ENCODE measurements around the gene SV2C.

Gene SV2C

GRCh38 chr5:76099286-76099702 is 16.1 kb downstream of the SV2C start:
- Histone ChIP-seq H3K79me2 (ENCODE audit: insufficient read depth, low read length) (no peaks in the 10 kb centered on the region), H3K27ac (ENCODE audit: low read length) (no peak overlapping the region), H3K4me2 (ENCODE audit: insufficient read depth, low read length) (no peak overlapping the region), H3K36me3 (ENCODE audit: insufficient read depth, low read length) (no peaks in the 10 kb centered on the region), H3K9me3 (ENCODE audit: insufficient read depth, low read length, severe bottlenecking) (no peaks in the 10 kb centered on the region), H3K9ac (ENCODE audit: low read depth, low read length) (no peak overlapping the region), H3K4me3 (ENCODE audit: low read depth in 1 of 2, low read length in 2 of 2) (no peak overlapping the region), H3K4me1 (ENCODE audit: insufficient read depth, low read length) (no peaks in the 10 kb centered on the region), H3K27me3 (ENCODE audit: insufficient read depth, low read length, poor library complexity) (no peaks in the 10 kb centered on the region), H2AFZ (ENCODE audit: low read depth, low read length) (no peak overlapping the region), H4K20me1 (ENCODE audit: insufficient read depth, low read length) (no peaks in the 10 kb centered on the region)
- TF ChIP-seq EZH2 (IDR thresholded peaks at IDR 0.05; ENCODE audit: borderline replicate concordance, low read depth, low read length, severe bottlenecking) (no peak), CTCF (IDR thresholded peaks at IDR 0.05; ENCODE audit: borderline replicate concordance, extremely low read depth, low read length, poor library complexity, severe bottlenecking) (no peak)
- DNase-seq (peak; percentile 28), ATAC-seq (ENCODE audit: insufficient read depth, low read depth) (peak; percentile 73)

DNA sequence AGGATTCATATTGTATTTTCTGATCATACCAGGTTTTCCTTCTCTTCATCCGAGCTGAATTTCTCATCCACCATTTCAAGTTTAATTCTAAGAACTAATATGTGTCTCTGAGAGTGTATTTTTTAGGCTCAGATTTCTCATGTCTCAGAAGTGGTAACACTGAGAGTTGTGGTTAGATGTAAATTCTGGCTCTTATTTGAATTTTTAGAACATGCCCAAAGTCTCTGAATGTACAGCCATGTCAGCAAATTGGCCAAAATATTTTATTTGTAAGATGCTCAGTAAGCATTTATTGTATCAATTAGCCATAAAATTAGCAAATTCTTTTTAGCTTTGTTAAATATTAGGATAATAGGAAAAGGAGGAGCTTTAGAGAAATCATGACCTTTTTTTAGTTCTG is 16.6 kb downstream of the SV2C start:
- H3K4me2 ChIP-seq (ENCODE audit: insufficient read depth, low read length): no peak overlapping the region
- no peaks in the 10 kb centered on the region for H3K4me1 ChIP-seq (ENCODE audit: insufficient read depth, low read length)
- H3K9ac ChIP-seq (ENCODE audit: low read depth, low read length): no peak overlapping the region

DNA sequence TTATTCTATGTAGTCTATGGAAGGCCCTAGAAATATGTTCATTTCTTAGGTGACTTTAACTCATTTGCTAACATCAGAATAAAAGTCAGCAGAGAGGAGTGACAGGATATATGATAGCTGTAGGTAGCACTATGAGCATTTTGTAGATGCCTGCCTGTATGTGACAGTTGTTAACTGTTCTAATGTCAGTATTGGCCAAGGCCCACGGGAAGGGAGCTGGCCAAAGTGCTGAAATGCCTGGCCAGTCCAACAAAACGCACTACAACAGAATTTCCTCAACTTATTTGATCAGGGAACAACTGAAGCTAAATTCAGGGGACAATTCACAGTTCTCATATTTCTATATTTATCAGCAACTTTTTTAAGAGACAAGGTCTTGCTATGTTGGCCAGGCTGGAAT is 20.8 kb downstream of the SV2C start:
- Histone ChIP-seq H3K27ac (ENCODE audit: low read length) (no peak overlapping the region), H3K79me2 (ENCODE audit: insufficient read depth, low read length) (no peaks in the 10 kb centered on the region), H3K4me3 (ENCODE audit: low read depth in 1 of 2, low read length in 2 of 2) (no peak overlapping the region), H2AFZ (ENCODE audit: low read depth, low read length) (no peak overlapping the region), H3K36me3 (ENCODE audit: insufficient read depth, low read length) (no peaks in the 10 kb centered on the region), H4K20me1 (ENCODE audit: insufficient read depth, low read length) (no peaks in the 10 kb centered on the region), H3K4me2 (ENCODE audit: insufficient read depth, low read length) (no peak overlapping the region), H3K4me1 (ENCODE audit: insufficient read depth, low read length) (no peaks in the 10 kb centered on the region), H3K27me3 (ENCODE audit: insufficient read depth, low read length, poor library complexity) (no peaks in the 10 kb centered on the region), H3K9ac (ENCODE audit: low read depth, low read length) (no peak overlapping the region), H3K9me3 (ENCODE audit: insufficient read depth, low read length, severe bottlenecking) (no peaks in the 10 kb centered on the region)
- TF ChIP-seq CTCF (IDR thresholded peaks at IDR 0.05; ENCODE audit: borderline replicate concordance, extremely low read depth, low read length, poor library complexity, severe bottlenecking) (no peak), EZH2 (IDR thresholded peaks at IDR 0.05; ENCODE audit: borderline replicate concordance, low read depth, low read length, severe bottlenecking) (no peak)
- peak; percentile 60 for DNase-seq
- peak; percentile 74 for ATAC-seq (ENCODE audit: insufficient read depth, low read depth)

More for the DNA sequence above, 16.6 kb downstream of the SV2C start:
- Histone ChIP-seq H3K9me3 (ENCODE audit: insufficient read depth, low read length, severe bottlenecking) (no peaks in the 10 kb centered on the region), H4K20me1 (ENCODE audit: insufficient read depth, low read length) (no peaks in the 10 kb centered on the region), H3K79me2 (ENCODE audit: insufficient read depth, low read length) (no peaks in the 10 kb centered on the region), H2AFZ (ENCODE audit: low read depth, low read length) (no peak overlapping the region), H3K4me3 (ENCODE audit: low read depth in 1 of 2, low read length in 2 of 2) (no peak overlapping the region), H3K36me3 (ENCODE audit: insufficient read depth, low read length) (no peaks in the 10 kb centered on the region), H3K27me3 (ENCODE audit: insufficient read depth, low read length, poor library complexity) (no peaks in the 10 kb centered on the region), H3K27ac (ENCODE audit: low read length) (no peak overlapping the region)
- no peak for DNase-seq
- no peak for ATAC-seq (ENCODE audit: insufficient read depth, low read depth)
- TF ChIP-seq CTCF (IDR thresholded peaks at IDR 0.05; ENCODE audit: borderline replicate concordance, extremely low read depth, low read length, poor library complexity, severe bottlenecking) (no peak), EZH2 (IDR thresholded peaks at IDR 0.05; ENCODE audit: borderline replicate concordance, low read depth, low read length, severe bottlenecking) (no peak)

- Histone ChIP-seq H3K4me3 (ENCODE audit: low read depth in 1 of 2, low read length in 2 of 2) (no peak overlapping the region), H3K4me1 (ENCODE audit: insufficient read depth, low read length) (no peaks in the 10 kb centered on the region), H3K9ac (ENCODE audit: low read depth, low read length) (no peak overlapping the region), H3K9me3 (ENCODE audit: insufficient read depth, low read length, severe bottlenecking) (no peaks in the 10 kb centered on the region), H3K27me3 (ENCODE audit: insufficient read depth, low read length, poor library complexity) (no peaks in the 10 kb centered on the region), H3K79me2 (ENCODE audit: insufficient read depth, low read length) (no peaks in the 10 kb centered on the region), H3K27ac (ENCODE audit: low read length) (no peak overlapping the region), H2AFZ (ENCODE audit: low read depth, low read length) (no peak overlapping the region), H3K4me2 (ENCODE audit: insufficient read depth, low read length) (no peak overlapping the region), H3K36me3 (ENCODE audit: insufficient read depth, low read length) (no peaks in the 10 kb centered on the region), H4K20me1 (ENCODE audit: insufficient read depth, low read length) (no peaks in the 10 kb centered on the region)
- no peak for ATAC-seq (ENCODE audit: insufficient read depth, low read depth)
- DNase-seq: no peak
- no peak for TF ChIP-seq EZH2 (IDR thresholded peaks at IDR 0.05; ENCODE audit: borderline replicate concordance, low read depth, low read length, severe bottlenecking)
- no peak for TF ChIP-seq CTCF (IDR thresholded peaks at IDR 0.05; ENCODE audit: borderline replicate concordance, extremely low read depth, low read length, poor library complexity, severe bottlenecking)
Observed at GRCh38 chr5:76106149-76106548, 23.0 kb downstream of the SV2C start.
